ENCODE measurements around the gene CREB3.

DNA sequence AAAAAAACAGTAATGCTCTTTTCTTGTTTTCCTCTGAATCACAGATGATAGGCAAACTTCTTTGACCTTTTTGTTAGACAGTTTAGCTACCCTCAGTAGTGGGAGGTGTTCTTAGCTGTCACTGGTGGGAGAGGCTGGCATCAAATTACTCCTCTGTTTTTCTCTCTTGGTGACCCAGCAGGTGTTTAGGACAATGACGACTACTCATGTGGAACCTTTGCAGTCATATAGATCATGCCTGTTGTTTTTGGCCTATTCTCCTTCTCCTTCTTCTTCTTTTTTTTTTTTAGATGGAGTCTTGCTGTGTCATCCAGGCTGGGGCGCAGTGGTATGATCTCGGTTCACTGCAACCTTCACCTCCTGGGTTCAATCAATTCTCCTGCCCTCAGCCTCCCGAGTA is 43.6 kb downstream of the CREB3 start:
- TF ChIP-seq, protein P1, sequence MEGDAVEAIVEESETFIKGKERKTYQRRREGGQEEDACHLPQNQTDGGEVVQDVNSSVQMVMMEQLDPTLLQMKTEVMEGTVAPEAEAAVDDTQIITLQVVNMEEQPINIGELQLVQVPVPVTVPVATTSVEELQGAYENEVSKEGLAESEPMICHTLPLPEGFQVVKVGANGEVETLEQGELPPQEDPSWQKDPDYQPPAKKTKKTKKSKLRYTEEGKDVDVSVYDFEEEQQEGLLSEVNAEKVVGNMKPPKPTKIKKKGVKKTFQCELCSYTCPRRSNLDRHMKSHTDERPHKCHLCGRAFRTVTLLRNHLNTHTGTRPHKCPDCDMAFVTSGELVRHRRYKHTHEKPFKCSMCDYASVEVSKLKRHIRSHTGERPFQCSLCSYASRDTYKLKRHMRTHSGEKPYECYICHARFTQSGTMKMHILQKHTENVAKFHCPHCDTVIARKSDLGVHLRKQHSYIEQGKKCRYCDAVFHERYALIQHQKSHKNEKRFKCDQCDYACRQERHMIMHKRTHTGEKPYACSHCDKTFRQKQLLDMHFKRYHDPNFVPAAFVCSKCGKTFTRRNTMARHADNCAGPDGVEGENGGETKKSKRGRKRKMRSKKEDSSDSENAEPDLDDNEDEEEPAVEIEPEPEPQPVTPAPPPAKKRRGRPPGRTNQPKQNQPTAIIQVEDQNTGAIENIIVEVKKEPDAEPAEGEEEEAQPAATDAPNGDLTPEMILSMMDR (IDR thresholded peaks at IDR 0.05) = no peak
- no peak for TF ChIP-seq POLR2A (IDR thresholded peaks at IDR 0.05)

All from vagina (tissue), 2 donors.